Endodermal cell (in vitro differentiated cells): ENCODE measurements around the gene ITGA11. TPM values are rescaled to one million over a fixed set of nuclear protein-coding genes. Genes with fewer than 3 reads are reported as not detected.

ENCODE experiments used
- DNase-seq: peaks from one replicate; pipeline ENCODE4 v3.0.0-alpha.2; 2017
- H3K27ac ChIP-seq: 2 replicates; pipeline ENCODE4 v1.5.1; 2013; ENCODE audit warnings: mild to moderate bottlenecking, low read depth, low read length, moderate library complexity
- H3K27me3 ChIP-seq: 2 replicates; pipeline ENCODE4 v1.6.1; 2013; ENCODE audit warnings: mild to moderate bottlenecking, low read length, moderate library complexity; ENCODE audit not compliant: insufficient read depth, control insufficient read depth, poor library complexity, severe bottlenecking
- H3K36me3 ChIP-seq: 2 replicates; pipeline ENCODE4 v1.7.0; 2013; ENCODE audit warnings: mild to moderate bottlenecking, low read length, moderate library complexity; ENCODE audit not compliant: control insufficient read depth, insufficient read depth
- H3K4me1 ChIP-seq: one replicate; pipeline ENCODE4 v1.7.0; 2013; ENCODE audit warnings: low read length; ENCODE audit not compliant: control insufficient read depth, insufficient read depth
- H3K4me3 ChIP-seq: 2 replicates; pipeline ENCODE4 v1.5.1; 2013; ENCODE audit warnings: mild to moderate bottlenecking, low read length, moderate library complexity
- H3K9ac ChIP-seq: 2 replicates; pipeline ENCODE4 v1.6.1; 2013; ENCODE audit warnings: mild to moderate bottlenecking, low read length, moderate library complexity; ENCODE audit not compliant: poor library complexity, severe bottlenecking; ENCODE audit errors: extremely low read depth
- H3K9me3 ChIP-seq: 2 replicates; pipeline ENCODE4 v1.6.1; 2013; ENCODE audit warnings: mild to moderate bottlenecking, low read length, moderate library complexity; ENCODE audit not compliant: control insufficient read depth
- H3K27ac Mint-ChIP-seq: 2 replicates; pipeline ENCODE4 v1.8.0; 2020; ENCODE audit warnings: mixed read lengths
- H3K27me3 Mint-ChIP-seq: 2 replicates; pipeline ENCODE4 v1.8.0; 2021; ENCODE audit warnings: mild to moderate bottlenecking, mixed read lengths; ENCODE audit not compliant: insufficient read depth
- H3K36me3 Mint-ChIP-seq: 2 replicates; pipeline ENCODE4 v1.8.0; 2020; ENCODE audit warnings: low read depth, mixed read lengths
- H3K4me1 Mint-ChIP-seq: 2 replicates; pipeline ENCODE4 v1.8.0; 2020; ENCODE audit warnings: mixed read lengths
- H3K4me3 Mint-ChIP-seq: 2 replicates; pipeline ENCODE4 v1.8.0; 2020; ENCODE audit warnings: mild to moderate bottlenecking, moderate library complexity, mixed read lengths
- H3K9me3 Mint-ChIP-seq: 2 replicates; pipeline ENCODE4 v1.8.0; 2020; ENCODE audit warnings: mild to moderate bottlenecking, mixed read lengths
- WGBS, 2 experiments: methylation state at CpG; one replicate each; pipeline versions ENCODE4 v1.1.5 to v1.1.7; 2013; ENCODE audit warnings: missing lambda C conversion rate in 2 of 2, mixed read lengths in 1 of 2; ENCODE audit not compliant: insufficient coverage in 1 of 2, insufficient read length in 1 of 2; 5-methylcytosine and 5-hydroxymethylcytosine counted together
- total RNA-seq, 2 donors: library from RNA; stranded (reverse); fragmentation: NEBNext Ultra II Directional in 1 of 2; extraction: Animal tissue kit (Norgen Biotek cat#: 25700) in 1 of 2; gene quantifications; 2 replicates in 1 of 2; 3 replicates in 1 of 2; pipeline ENCODE4 v1.2.1, GENCODE V29; 2021
- TF ChIP-seq, protein P1 (sequence below): fragments of 200-600 bp; sonication (generic); conservative IDR thresholded peaks from 2 replicates; pipeline ENCODE4 v1.5.0; 2021; ENCODE audit warnings: antibody characterized with exemption, mild to moderate bottlenecking

Gene ITGA11
- total RNA-seq, 2 donors from 2014 or later, result 0.35 to 1.4 TPM

DNA sequence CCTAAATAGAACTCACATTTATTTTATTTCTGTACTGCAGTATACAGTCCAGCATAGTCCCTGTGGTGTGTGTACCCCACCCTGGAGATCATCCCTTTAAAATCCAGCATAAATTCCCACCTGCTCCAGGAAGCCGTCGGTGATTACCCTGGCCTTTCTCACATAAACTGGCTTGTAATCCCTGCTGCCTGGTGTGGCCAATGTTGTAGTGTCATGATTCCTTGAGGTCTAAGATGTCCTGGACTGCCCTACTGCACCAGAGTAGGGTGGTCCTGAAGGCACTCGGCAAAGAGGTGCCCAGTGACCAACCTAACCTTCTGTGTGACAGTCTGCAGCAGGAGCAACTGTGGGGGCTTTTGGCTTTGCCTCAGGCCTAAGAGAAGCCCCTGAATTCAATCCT, 58.9 kb downstream of the ITGA11 start:
- H3K9me3 ChIP-seq, result no peaks in the 10 kb centered on the region
- H3K4me3 ChIP-seq, result no peak overlapping the region
- no peak overlapping the region for H3K9ac ChIP-seq
- H3K36me3 ChIP-seq, result no peaks in the 10 kb centered on the region
- Mint-ChIP-seq H3K4me3 (no peak overlapping the region), H3K9me3 (no peaks in the 10 kb centered on the region), H3K27ac (no peak overlapping the region), H3K36me3 (no peaks in the 10 kb centered on the region), H3K4me1 (peaks cover 4% of the 10 kb centered on the region), H3K27me3 (no peaks in the 10 kb centered on the region)
- H3K4me1 ChIP-seq, result no peaks in the 10 kb centered on the region
- TF ChIP-seq, protein P1, sequence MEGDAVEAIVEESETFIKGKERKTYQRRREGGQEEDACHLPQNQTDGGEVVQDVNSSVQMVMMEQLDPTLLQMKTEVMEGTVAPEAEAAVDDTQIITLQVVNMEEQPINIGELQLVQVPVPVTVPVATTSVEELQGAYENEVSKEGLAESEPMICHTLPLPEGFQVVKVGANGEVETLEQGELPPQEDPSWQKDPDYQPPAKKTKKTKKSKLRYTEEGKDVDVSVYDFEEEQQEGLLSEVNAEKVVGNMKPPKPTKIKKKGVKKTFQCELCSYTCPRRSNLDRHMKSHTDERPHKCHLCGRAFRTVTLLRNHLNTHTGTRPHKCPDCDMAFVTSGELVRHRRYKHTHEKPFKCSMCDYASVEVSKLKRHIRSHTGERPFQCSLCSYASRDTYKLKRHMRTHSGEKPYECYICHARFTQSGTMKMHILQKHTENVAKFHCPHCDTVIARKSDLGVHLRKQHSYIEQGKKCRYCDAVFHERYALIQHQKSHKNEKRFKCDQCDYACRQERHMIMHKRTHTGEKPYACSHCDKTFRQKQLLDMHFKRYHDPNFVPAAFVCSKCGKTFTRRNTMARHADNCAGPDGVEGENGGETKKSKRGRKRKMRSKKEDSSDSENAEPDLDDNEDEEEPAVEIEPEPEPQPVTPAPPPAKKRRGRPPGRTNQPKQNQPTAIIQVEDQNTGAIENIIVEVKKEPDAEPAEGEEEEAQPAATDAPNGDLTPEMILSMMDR, result no peak
- WGBS, 2 experiments, result 92 to 100% methylated on average over 1 to 3 of the region's 3 CpGs
- no peaks in the 10 kb centered on the region for H3K27me3 ChIP-seq
- no peak overlapping the region for H3K27ac ChIP-seq
- peak; percentile 28 for DNase-seq

DNA sequence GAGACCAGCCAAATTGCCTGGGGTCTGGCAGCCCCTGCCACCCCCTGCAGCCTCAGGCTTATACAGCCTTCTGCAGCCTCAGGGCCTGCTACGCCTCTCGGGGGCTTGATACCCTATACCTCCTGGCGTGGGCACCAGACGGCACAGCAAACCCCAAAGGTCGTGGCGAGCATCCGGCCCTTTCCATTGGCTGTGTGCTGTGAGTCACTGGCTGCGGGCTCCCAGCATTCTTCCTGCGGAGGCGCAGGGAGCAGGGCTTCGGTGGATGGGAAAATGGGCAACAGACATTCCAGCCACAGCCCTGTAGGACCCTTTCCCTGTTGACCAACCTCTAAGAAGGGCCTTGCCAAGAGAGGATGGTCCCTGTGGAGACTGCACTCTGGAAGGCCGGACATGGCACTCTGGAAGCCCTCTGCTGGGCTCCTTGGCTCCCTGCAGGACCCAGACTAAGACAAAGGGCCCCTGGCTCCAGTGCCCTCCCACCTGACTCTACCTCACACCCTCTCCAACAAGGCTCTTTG, 59.6 kb downstream of the ITGA11 start:
- H3K4me3 ChIP-seq, result no peak overlapping the region
- no peaks in the 10 kb centered on the region for H3K9me3 ChIP-seq
- H3K4me1 ChIP-seq, result no peaks in the 10 kb centered on the region
- no peak overlapping the region for H3K4me3 Mint-ChIP-seq
- peaks cover 7% of the 10 kb centered on the region for H3K4me1 Mint-ChIP-seq
- H3K9me3 Mint-ChIP-seq, result no peaks in the 10 kb centered on the region
- DNase-seq, result peak; percentile 88
- H3K9ac ChIP-seq, result no peak overlapping the region
- H3K27me3 Mint-ChIP-seq, result peaks cover 2% of the 10 kb centered on the region
- 82 to 91% methylated on average over 7 to 12 of the region's 12 CpGs for WGBS, 2 experiments
- H3K27ac Mint-ChIP-seq, result no peak overlapping the region
- no peaks in the 10 kb centered on the region for H3K36me3 Mint-ChIP-seq
- H3K36me3 ChIP-seq, result no peaks in the 10 kb centered on the region
- TF ChIP-seq, protein P1, result peak; percentile 81
- no peak overlapping the region for H3K27ac ChIP-seq
- no peaks in the 10 kb centered on the region for H3K27me3 ChIP-seq

DNA sequence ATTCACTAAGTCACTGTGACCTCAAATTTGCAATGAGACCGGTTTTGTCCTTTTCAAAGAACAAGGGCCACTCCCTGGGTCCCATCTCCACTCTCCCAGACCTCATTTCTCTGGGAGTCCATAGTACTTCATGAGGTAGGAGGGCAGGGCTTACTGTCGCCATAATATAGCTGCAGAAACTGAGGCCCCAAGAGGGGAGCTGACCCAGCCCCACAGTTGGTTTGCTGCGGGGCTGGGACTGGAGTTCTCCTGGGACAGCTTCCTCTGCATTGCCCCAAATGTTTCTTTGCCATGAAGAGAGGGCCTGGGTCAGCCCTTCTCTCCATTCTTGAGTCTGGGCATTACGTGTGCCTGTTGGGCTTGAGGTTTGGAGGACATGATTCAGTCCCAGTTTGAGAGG, 60.1 kb downstream of the ITGA11 start:
- no peaks in the 10 kb centered on the region for H3K27me3 ChIP-seq
- TF ChIP-seq, protein P1, result no peak
- Mint-ChIP-seq H3K36me3 (no peaks in the 10 kb centered on the region), H3K4me3 (no peak overlapping the region), H3K4me1 (peaks cover 10% of the 10 kb centered on the region), H3K27ac (no peak overlapping the region), H3K9me3 (no peaks in the 10 kb centered on the region), H3K27me3 (peaks cover 2% of the 10 kb centered on the region)
- no peaks in the 10 kb centered on the region for H3K4me1 ChIP-seq
- H3K27ac ChIP-seq, result no peak overlapping the region
- DNase-seq, result no peak
- 91 to 93% methylated on average over 4 of the region's 4 CpGs for WGBS, 2 experiments
- no peaks in the 10 kb centered on the region for H3K36me3 ChIP-seq
- H3K4me3 ChIP-seq, result no peak overlapping the region
- H3K9ac ChIP-seq, result no peak overlapping the region
- no peaks in the 10 kb centered on the region for H3K9me3 ChIP-seq
